HUDEP-2 (cell line): ENCODE measurements around the gene RBCK1.

ENCODE experiments used
- DNase-seq, 76 experiments: peaks; one replicate each; lab custom pipeline; 2025; ENCODE audit not compliant: unreplicated experiment in 76 of 76; lab: John Stamatoyannopoulos, UW

The RBCK1 gene

GRCh38 chr20:415820-416322, 7.8 kb downstream of the RBCK1 start:
- DNase-seq, result peak in 10 of 76 experiments; percentile 7 to 47 (median 14)

- no peak for DNase-seq
Observed at GRCh38 chr20:416950-417800, 9.1 kb downstream of the RBCK1 start.

GRCh38 chr20:417801-418342, 9.8 kb downstream of the RBCK1 start:
- no peak for DNase-seq

GRCh38 chr20:418858-419365, 10.8 kb downstream of the RBCK1 start:
- no peak for DNase-seq

- DNase-seq, result no peak
Observed at GRCh38 chr20:419556-420165, 11.6 kb downstream of the RBCK1 start.

- no peak for DNase-seq
Observed at GRCh38 chr20:420166-420620, 12.1 kb downstream of the RBCK1 start.

- DNase-seq, result peak in 30 of 76 experiments; percentile 7 to 48 (median 26)
Observed at GRCh38 chr20:420721-421574, 12.8 kb downstream of the RBCK1 start.

- DNase-seq, result no peak
Observed at GRCh38 chr20:421685-422250, 13.7 kb downstream of the RBCK1 start.

- no peak for DNase-seq
Observed at GRCh38 chr20:426566-426965, 18.5 kb downstream of the RBCK1 start.

- DNase-seq, result no peak
Observed at GRCh38 chr20:427401-427800, 19.3 kb downstream of the RBCK1 start.

GRCh38 chr20:427849-428657, 20.0 kb downstream of the RBCK1 start:
- DNase-seq, result no peak

GRCh38 chr20:428658-429200, 20.6 kb downstream of the RBCK1 start:
- DNase-seq, result no peak

- no peak for DNase-seq
Observed at GRCh38 chr20:430091-430999, 22.2 kb downstream of the RBCK1 start.

GRCh38 chr20:431012-431904, 23.2 kb downstream of the RBCK1 start:
- peak in 62 of 76 experiments; percentile 7 to 78 (median 48) for DNase-seq

GRCh38 chr20:432208-432607, 24.1 kb downstream of the RBCK1 start:
- no peak for DNase-seq

- DNase-seq, result no peak
Observed at GRCh38 chr20:432677-433299, 24.7 kb downstream of the RBCK1 start.
